HG03039 (cell line): Measurements from ENCODE around the gene CACNB2.

ENCODE experiments used
- ATAC-seq: cut with Tn5 transposase; IDR thresholded peaks from one replicate; pipeline ENCODE4 v1.9.1; 2021; ENCODE audit warnings: mild to moderate bottlenecking, moderate library complexity; ENCODE audit not compliant: unreplicated experiment

Gene CACNB2

DNA sequence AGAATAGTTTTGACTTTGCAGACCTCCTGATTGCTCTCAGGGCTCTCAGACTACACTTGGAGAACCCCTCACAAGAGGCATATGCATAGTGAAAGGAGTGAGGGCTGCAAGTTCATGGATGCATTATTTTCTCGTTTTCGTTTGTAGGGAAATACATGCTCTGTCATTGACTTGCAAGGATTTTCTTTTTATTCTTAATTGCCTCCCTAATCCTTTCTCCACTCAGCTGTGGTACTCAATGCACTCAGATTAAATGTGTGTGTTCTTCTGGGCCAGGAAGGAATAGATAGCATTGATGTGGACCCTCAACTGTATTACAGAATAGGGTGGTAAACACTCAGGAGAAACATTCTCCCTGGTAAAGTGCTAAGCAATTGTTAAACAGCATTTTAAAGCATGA, 188.7 kb downstream of the CACNB2 start:
- no peak for ATAC-seq

DNA sequence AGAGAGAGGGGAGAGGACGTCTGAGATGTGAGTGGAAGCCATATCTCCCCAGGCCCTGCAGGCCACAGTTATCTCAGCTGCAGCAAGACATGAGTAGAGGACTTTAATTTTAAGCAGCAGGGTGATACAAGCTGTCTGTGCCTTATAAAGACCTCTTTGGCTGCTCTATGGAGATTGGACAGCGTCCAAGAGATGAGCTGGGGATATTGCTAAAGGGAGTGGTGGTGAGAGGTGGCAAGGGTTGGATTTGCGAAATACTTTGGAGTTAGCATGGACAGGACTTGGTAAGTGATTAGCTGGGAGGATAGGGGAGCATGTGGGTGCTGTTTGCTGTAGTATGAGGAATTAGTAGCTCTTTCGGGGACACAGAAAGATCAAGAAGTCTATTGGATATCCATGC, 191.8 kb downstream of the CACNB2 start:
- no peak for ATAC-seq

DNA sequence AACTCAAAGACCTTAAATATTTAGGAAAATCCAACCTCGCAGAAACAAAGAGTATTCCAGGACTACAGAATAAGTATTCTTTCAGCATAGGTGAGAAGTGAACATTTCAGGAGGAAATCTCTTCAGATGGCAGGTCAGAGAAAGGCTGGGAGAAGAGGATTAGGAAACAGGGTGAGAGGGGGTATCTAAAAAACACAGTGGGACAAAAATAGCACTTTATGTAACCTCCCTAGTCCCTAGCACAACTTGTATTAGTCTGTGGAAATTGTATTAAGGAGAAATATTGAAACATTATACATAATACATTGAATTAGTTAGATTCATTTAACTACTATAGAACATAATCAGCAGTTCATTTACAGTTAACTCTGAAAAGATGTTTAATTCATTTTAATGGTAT, 192.3 kb downstream of the CACNB2 start:
- ATAC-seq, result no peak

DNA sequence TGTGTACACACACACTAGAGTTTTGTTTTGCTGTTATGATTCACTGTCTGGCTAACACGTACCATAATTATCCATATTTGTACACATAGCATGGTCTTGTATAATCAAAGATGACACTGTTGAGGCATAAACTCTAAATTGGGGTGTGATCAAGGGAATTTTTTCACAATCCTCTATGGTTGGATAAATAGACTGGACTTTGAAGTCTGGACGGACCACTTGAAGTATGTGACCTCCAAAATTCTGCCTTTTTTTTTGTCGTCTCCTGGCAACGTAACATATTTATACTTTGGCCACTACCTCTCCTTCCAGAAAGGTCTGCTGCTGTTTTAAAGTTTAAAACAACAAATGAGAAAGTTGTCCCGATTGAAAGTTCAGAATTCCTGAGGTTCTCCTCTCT, 193.4 kb downstream of the CACNB2 start:
- no peak for ATAC-seq

- ATAC-seq, result no peak
Observed at GRCh38 chr10:18334116-18334867, 194.1 kb downstream of the CACNB2 start.

DNA sequence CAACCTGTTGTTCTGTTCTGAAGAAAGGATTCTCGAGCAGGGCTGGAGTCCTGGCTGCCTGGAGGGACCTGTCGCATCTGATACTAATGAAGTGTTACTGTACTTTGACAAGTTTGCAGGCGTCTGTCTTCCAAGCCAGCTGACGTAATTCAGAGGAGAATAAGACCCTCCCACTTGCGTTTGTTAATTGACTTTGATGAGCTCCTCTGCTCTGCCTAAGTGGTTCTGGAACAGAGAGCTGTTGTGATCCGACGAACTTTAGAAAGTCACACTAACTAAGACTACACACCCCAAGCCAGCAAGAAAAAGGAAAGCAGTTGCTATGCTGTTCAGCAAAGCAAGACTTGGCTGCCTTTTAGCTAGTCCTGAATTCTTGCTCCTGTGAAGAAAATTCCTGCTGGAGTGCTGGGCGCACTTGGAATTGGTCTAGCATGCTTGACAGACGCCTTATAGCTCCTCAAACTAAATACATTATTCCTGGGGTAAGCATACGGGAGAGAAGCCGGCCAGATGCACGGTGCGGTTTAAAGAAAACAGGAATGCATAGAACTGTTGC, 200.3 kb downstream of the CACNB2 start:
- ATAC-seq, result no peak

DNA sequence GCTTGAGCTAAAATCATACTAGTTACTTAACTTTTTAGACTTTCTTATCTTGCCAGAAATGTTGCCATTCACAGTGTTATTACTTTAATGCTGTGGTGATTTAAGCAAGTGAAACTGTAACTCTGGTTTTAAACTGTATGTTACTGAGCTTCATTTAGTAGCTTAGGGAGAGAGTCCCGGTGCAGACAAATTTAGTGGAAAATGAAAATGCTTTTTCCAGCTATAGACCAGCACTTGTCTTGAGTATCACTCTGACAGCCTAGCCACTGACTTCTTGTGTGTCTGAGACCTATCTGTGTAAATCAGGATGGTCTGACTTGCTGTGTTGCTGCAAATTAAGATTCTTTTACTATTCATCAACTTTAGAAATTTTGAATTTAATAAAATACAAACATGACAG, 200.8 kb downstream of the CACNB2 start:
- no peak for ATAC-seq

- ATAC-seq, result no peak
Observed at GRCh38 chr10:18343573-18343972, 203.3 kb downstream of the CACNB2 start.

DNA sequence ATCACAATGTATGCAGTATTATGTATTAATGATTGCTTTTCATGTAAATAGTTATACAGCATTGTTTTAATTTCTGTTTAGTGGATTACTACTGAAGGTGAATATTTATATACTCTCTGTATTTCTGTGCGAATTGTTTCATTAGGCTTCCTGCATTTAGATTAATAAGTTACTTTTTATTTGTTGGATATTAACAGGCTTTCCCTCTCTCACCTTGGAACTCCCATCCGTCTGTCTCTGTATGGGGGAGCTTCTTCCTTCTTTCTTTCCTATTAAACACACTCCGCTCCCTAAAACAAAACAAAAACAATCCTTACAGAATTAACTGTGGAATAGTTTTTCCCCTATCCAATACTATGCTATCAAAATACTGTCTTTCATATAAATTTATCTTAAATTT, 205.1 kb downstream of the CACNB2 start:
- no peak for ATAC-seq

DNA sequence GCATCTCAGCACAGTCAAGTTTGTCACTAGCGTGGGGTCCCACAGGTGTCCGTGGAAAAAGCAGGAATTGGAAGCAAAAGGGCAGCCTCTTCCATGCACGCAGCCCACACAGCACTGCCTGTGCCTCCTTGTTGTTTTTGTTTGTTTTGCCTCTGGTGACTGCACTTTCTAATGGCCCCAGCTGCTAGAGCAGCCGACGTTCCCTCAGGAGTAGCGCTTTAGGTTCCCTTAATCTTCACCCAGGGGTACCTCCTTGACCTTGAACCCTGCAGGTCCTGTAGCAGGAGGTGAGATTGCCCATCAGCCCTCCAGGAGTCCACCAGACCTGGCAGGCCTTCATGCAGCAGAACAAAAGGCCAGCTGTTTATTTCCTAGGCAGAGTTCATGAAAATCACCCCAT, 210.1 kb downstream of the CACNB2 start:
- ATAC-seq, result no peak

- ATAC-seq, result no peak
Observed at GRCh38 chr10:18351421-18351820, 211.2 kb downstream of the CACNB2 start.

GRCh38 chr10:18352175-18352574, 212.0 kb downstream of the CACNB2 start:
- no peak for ATAC-seq

GRCh38 chr10:18359812-18360211, 219.6 kb downstream of the CACNB2 start:
- no peak for ATAC-seq

GRCh38 chr10:18362892-18363291, 222.7 kb downstream of the CACNB2 start:
- ATAC-seq, result no peak

DNA sequence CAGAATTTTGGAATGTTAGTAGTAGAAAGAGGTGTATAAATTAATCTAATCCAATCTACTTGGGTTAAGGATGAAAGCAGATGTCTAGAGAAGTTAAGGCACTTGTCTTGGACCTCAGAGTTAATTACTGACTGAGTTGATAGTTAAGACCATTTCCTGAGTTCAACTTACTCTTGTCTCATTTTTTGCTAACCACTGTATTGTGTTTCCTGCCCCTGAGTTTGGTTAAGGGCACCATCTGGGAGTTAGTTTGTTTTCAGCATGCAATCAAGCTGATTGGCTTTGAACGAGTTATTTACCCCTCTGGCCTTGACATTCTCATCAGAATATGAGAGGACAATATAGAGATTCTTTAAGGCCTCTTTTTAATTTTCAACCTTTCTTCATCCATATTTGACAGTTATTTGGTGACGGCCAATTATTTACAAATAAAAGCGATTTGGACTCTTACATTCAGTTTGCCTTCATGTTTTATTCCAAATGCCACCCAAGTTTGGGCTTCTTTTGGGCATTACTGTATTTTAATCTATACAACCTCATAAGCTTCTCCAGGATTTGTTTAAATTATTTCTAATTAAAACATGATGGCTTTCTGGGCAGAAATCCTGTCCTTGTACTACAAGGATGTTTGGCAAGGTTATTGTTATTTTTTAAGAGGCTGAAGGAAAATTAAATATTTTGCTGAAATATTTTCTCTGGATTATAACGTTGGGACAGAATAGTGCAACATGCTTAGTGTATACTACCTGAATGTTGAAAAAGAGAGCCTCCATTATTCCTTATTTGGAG, 225.0 kb downstream of the CACNB2 start:
- no peak for ATAC-seq

- ATAC-seq, result no peak
Observed at GRCh38 chr10:18367840-18368239, 227.6 kb downstream of the CACNB2 start.

DNA sequence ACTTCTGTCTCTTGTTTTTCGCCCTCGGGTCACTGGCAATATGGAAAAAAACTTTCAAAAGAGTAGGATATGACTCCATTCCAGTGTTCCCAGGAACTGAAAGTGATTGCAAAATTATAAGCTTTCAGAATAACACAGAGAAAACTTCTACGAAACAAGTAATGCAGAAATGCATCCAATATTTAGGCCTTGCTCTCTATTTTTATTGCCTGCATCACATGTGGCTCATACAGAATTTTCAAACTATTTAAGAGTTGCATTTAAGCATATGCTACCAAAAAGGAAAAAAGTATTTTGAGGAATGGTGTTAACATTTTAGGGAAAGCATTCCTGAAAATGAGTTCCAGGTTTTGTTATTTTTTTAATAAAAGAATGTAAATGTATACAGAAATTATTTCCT, 228.0 kb downstream of the CACNB2 start:
- no peak for ATAC-seq

- ATAC-seq, result no peak
Observed at GRCh38 chr10:18368682-18369081, 228.5 kb downstream of the CACNB2 start.

- no peak for ATAC-seq
Observed at GRCh38 chr10:18369859-18370473, 229.7 kb downstream of the CACNB2 start.

DNA sequence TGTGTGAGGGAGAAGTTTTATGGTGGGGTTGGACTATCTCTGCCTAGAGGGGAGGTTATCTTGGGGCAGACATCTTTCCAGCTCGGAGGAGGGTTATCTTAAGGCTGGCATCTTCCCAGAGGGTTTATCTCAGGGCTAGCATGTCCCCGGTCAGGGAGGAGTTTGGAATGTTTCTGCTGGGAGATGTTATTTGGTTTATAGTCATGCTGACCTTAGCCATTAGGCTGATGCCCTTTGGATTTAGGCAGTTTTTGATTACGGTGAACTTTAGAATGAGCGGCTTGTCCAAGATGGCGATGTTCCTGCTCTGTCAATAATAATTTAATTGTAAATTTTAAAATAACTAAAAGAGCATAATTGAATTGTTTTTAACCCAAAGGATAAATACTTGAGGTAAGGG, 236.4 kb downstream of the CACNB2 start:
- ATAC-seq, result no peak

DNA sequence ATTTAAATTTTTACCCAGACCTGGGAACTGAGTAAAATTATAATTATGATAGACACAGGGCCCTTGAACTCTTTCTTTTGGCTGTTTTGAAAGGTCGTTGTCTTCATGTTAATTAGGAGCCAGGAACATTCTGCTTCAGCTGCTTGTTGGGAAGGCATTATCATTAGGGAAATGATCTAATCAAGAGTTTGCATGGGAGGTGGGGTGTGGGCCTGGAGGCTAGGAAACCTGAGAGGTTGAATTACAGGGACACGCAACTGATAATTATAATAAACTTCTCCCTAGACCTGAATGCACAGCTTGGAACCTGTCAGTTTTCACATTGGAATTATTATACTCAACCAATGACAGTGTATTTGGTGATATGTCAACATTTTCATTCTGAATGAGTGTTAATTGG, 237.7 kb downstream of the CACNB2 start:
- ATAC-seq, result no peak

DNA sequence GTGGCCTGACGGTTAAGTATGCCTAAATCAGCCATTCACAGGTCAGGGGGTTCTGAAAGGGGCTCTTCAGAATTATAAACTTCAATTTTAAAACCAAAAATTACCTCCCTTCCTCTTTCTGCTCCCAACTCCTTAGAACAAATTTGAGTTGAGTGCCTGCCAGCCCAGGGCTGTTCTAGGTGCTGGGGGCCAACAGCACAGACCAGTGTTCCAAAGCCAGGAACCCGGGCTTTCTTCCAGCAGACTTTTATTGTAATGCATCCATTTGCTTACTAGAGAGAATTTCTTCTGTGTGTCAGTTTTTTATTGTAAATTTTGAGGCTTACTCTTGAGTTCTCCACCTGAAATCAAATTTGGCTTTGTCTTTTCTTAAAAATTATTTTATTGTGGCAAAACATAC, 238.5 kb downstream of the CACNB2 start:
- no peak for ATAC-seq
